Neural cell (in vitro differentiated cells): Measurements from ENCODE around the gene C3orf38. TPM values are rescaled to one million over a fixed set of nuclear protein-coding genes. Genes with fewer than 3 reads are reported as not detected.

Source experiments
- H2AFZ ChIP-seq: fragments of 200-600, 300-800 bp; sonication (generic), shearing (Covaris generic); 2 replicates; pipeline ENCODE4 v1.6.0; 2014; ENCODE audit warnings: low read depth, mild to moderate bottlenecking, antibody characterized with exemption, low read length, moderate library complexity
- H3F3A ChIP-seq: fragments of 200-600 bp; shearing (Covaris generic); 2 replicates; pipeline ENCODE4 v1.6.1; 2016; ENCODE audit warnings: mild to moderate bottlenecking, moderate library complexity, mixed read lengths, antibody characterized with exemption, low read length; ENCODE audit not compliant: insufficient read depth, poor library complexity, severe bottlenecking
- H3K27ac ChIP-seq: fragments of 200-600, 300-800 bp; sonication (generic), shearing (Covaris generic); 2 replicates; pipeline ENCODE4 v1.5.1; 2014; ENCODE audit warnings: mild to moderate bottlenecking, low read length, moderate library complexity
- H3K27me3 ChIP-seq: fragments of 300-800, 200-600 bp; sonication (generic), shearing (Covaris generic); 2 replicates; pipeline ENCODE4 v1.6.0; 2014; ENCODE audit warnings: mild to moderate bottlenecking, low read depth, low read length, moderate library complexity; ENCODE audit not compliant: insufficient read depth
- H3K36me3 ChIP-seq: fragments of 300-800, 200-600 bp; sonication (generic), shearing (Covaris generic); 2 replicates; pipeline ENCODE4 v1.5.1; 2014; ENCODE audit warnings: mild to moderate bottlenecking, antibody characterized with exemption, low read length, moderate library complexity; ENCODE audit not compliant: insufficient read depth
- H3K4me2 ChIP-seq: fragments of 300-800, 200-600 bp; sonication (generic), shearing (Covaris generic); 2 replicates; pipeline ENCODE4 v1.6.0; 2014; ENCODE audit warnings: mild to moderate bottlenecking, low read length
- H3K4me3 ChIP-seq: fragments of 300-800, 200-600 bp; sonication (generic), shearing (Covaris generic); 2 replicates; pipeline ENCODE4 v1.5.1; 2014; ENCODE audit warnings: mild to moderate bottlenecking, low read length, moderate library complexity
- H3K79me2 ChIP-seq: fragments of 200-600 bp; shearing (Covaris generic); replicated peaks from 2 replicates; pipeline ENCODE4 v1.6.0; 2014; ENCODE audit warnings: mild to moderate bottlenecking, low read length, moderate library complexity; ENCODE audit not compliant: insufficient read depth
- H3K9ac ChIP-seq: fragments of 300-800, 200-600 bp; sonication (generic), shearing (Covaris generic); 2 replicates; pipeline ENCODE4 v1.6.1; 2016; ENCODE audit warnings: mild to moderate bottlenecking, low read length, mixed read lengths
- H3K9me2 ChIP-seq: fragments of 200-600 bp; shearing (Covaris generic); 2 replicates; pipeline ENCODE4 v1.6.1; 2016; ENCODE audit warnings: mild to moderate bottlenecking, low read length, mixed read lengths; ENCODE audit not compliant: insufficient read depth
- H3K9me3 ChIP-seq: fragments of 200-600, 300-800 bp; sonication (generic), shearing (Covaris generic); 2 replicates; pipeline ENCODE4 v1.6.1; 2016; ENCODE audit warnings: mild to moderate bottlenecking, mixed run types, low read length, moderate library complexity, mixed read lengths
- H4K20me1 ChIP-seq: fragments of 200-600 bp; shearing (Covaris generic); 2 replicates; pipeline ENCODE4 v1.6.1; 2016; ENCODE audit warnings: mild to moderate bottlenecking, mixed run types; ENCODE audit not compliant: insufficient read depth
- CTCF ChIP-seq: fragments of 450-650 bp; IDR thresholded peaks from 2 replicates; pipeline ENCODE4 v1.5.1; 2014; ENCODE audit warnings: antibody characterized with exemption, mild to moderate bottlenecking, moderate library complexity; ENCODE audit not compliant: poor library complexity, severe bottlenecking
- EP300 ChIP-seq: fragments of 450-650 bp; conservative IDR thresholded peaks from 2 replicates; pipeline ENCODE4 v1.6.1; 2014; ENCODE audit warnings: antibody characterized with exemption, mild to moderate bottlenecking, moderate library complexity; ENCODE audit not compliant: poor library complexity, severe bottlenecking
- EZH2 ChIP-seq: fragments of 200-600, 300-800 bp; shearing (Covaris generic), sonication (generic); IDR thresholded peaks from 2 replicates; pipeline ENCODE4 v1.6.1; 2014; ENCODE audit warnings: antibody characterized with exemption, low read length, borderline replicate concordance, mild to moderate bottlenecking; ENCODE audit not compliant: insufficient read depth, poor library complexity, severe bottlenecking
- MXI1 ChIP-seq: fragments of 450-650 bp; conservative IDR thresholded peaks from 2 replicates; pipeline ENCODE4 v1.6.1; 2014; ENCODE audit warnings: antibody characterized with exemption, mild to moderate bottlenecking; ENCODE audit not compliant: poor library complexity, severe bottlenecking
- POLR2AphosphoS5 ChIP-seq: IDR thresholded peaks from 2 replicates; pipeline ENCODE4 v1.6.1; 2012
- RAD21 ChIP-seq: fragments of 450-650 bp; conservative IDR thresholded peaks from 2 replicates; pipeline ENCODE4 v1.6.1; 2014; ENCODE audit warnings: antibody characterized with exemption, mild to moderate bottlenecking, moderate library complexity
- SMC3 ChIP-seq: fragments of 450-650 bp; conservative IDR thresholded peaks from 2 replicates; pipeline ENCODE4 v1.6.1; 2014; ENCODE audit warnings: antibody characterized with exemption, mild to moderate bottlenecking, moderate library complexity; ENCODE audit not compliant: poor library complexity
- TAF1 ChIP-seq: IDR thresholded peaks from 2 replicates; pipeline ENCODE4 v1.6.1; 2012; ENCODE audit warnings: low read depth
- polyA plus RNA-seq: library from polyadenylated mRNA; depleted of rRNA; stranded (reverse); fragments of >200 nt; gene quantifications from 2 replicates; pipeline ENCODE4 v1.2.3, GENCODE V29; 2014
- TF ChIP-seq, protein P1 (sequence below): IDR thresholded peaks from 2 replicates; pipeline ENCODE4 v1.6.1; 2012; ENCODE audit warnings: borderline replicate concordance

The C3orf38 gene
- polyA plus RNA-seq, 1 donor from 2014 or later = 34.2 TPM

DNA sequence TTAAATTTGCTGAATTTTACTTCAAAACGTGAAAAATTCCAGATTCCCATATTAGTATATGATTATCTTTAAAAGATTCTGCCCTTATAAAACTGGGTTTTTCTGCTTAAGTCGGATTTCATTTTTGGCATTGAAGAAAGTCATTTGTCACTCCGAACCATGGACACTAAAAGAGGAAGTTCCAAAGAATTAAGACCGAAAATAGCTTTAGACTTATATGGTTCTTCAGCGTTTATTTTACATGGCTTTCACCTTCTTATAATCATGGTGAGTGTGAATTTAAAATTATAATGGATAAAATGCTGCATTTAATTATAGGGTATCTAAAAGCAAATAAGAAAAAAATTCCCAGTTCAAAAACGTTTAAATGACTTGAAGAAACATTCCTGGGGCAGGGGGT, 1.0 kb downstream of the C3orf38 start:
- Histone ChIP-seq H3K79me2 (peaks cover 67% of the 10 kb centered on the region), H3K36me3 (no peaks in the 10 kb centered on the region)
- TF ChIP-seq RAD21 = no peak
- TF ChIP-seq SMC3 = no peak
- TF ChIP-seq EP300 = no peak
- TF ChIP-seq MXI1 = no peak
- no peak for TF ChIP-seq TAF1
- no peak for TF ChIP-seq EZH2

GRCh38 chr3:88151358-88151757, 1.6 kb downstream of the C3orf38 start:
- Histone ChIP-seq H3K27ac (no peak overlapping the region), H3K27me3 (no peaks in the 10 kb centered on the region), H3K9me3 (no peaks in the 10 kb centered on the region), H3K4me2 (peak overlapping the region; percentile 97), H4K20me1 (no peaks in the 10 kb centered on the region), H3K36me3 (peaks cover 5% of the 10 kb centered on the region), H3F3A (peaks cover 3% of the 10 kb centered on the region), H3K9me2 (no peaks in the 10 kb centered on the region), H2AFZ (no peak overlapping the region), H3K9ac (no peak overlapping the region), H3K4me3 (peak overlapping the region; percentile 91), H3K79me2 (peaks cover 72% of the 10 kb centered on the region)
- TF ChIP-seq RAD21 (no peak), MXI1 (no peak), EP300 (no peak), TAF1 (no peak), SMC3 (no peak), POLR2AphosphoS5 (no peak), EZH2 (no peak), CTCF (no peak)
- TF ChIP-seq, protein P1, sequence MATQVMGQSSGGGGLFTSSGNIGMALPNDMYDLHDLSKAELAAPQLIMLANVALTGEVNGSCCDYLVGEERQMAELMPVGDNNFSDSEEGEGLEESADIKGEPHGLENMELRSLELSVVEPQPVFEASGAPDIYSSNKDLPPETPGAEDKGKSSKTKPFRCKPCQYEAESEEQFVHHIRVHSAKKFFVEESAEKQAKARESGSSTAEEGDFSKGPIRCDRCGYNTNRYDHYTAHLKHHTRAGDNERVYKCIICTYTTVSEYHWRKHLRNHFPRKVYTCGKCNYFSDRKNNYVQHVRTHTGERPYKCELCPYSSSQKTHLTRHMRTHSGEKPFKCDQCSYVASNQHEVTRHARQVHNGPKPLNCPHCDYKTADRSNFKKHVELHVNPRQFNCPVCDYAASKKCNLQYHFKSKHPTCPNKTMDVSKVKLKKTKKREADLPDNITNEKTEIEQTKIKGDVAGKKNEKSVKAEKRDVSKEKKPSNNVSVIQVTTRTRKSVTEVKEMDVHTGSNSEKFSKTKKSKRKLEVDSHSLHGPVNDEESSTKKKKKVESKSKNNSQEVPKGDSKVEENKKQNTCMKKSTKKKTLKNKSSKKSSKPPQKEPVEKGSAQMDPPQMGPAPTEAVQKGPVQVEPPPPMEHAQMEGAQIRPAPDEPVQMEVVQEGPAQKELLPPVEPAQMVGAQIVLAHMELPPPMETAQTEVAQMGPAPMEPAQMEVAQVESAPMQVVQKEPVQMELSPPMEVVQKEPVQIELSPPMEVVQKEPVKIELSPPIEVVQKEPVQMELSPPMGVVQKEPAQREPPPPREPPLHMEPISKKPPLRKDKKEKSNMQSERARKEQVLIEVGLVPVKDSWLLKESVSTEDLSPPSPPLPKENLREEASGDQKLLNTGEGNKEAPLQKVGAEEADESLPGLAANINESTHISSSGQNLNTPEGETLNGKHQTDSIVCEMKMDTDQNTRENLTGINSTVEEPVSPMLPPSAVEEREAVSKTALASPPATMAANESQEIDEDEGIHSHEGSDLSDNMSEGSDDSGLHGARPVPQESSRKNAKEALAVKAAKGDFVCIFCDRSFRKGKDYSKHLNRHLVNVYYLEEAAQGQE = no peak

More for the DNA sequence above, 1.0 kb downstream of the C3orf38 start:
- Histone ChIP-seq H3K27me3 (no peaks in the 10 kb centered on the region), H3K4me2 (peak overlapping the region; percentile 97), H3K9me3 (no peaks in the 10 kb centered on the region), H2AFZ (peak overlapping the region; percentile 98), H3F3A (peaks cover 3% of the 10 kb centered on the region), H3K27ac (peak overlapping the region; percentile 95), H3K9ac (peak overlapping the region; percentile 92), H3K9me2 (no peaks in the 10 kb centered on the region), H4K20me1 (no peaks in the 10 kb centered on the region), H3K4me3 (peak overlapping the region; percentile 91)
